Endothelial cell of umbilical vein (primary cell): ENCODE results near the gene ESPNL.

Source experiments
- EZH2 ChIP-seq: IDR thresholded peaks from 2 replicates; pipeline ENCODE4 v1.6.1; 2012; ENCODE audit warnings: borderline replicate concordance, low read depth, mild to moderate bottlenecking, moderate library complexity, low read length, inconsistent platforms; ENCODE audit not compliant: severe bottlenecking
- FOS ChIP-seq: IDR thresholded peaks from 2 replicates; pipeline ENCODE4 v1.6.1; 2011; ENCODE audit warnings: mild to moderate bottlenecking, low read length, moderate library complexity, borderline replicate concordance; ENCODE audit not compliant: insufficient read depth
- JUN ChIP-seq: IDR thresholded peaks from 2 replicates; pipeline ENCODE4 v1.6.1; 2011; ENCODE audit warnings: borderline replicate concordance, low read depth; ENCODE audit not compliant: insufficient read length, insufficient read depth
- MYC ChIP-seq: IDR thresholded peaks from one replicate; pipeline ENCODE4 v1.6.1; 2011; ENCODE audit warnings: mild to moderate bottlenecking, low read depth, low read length
- POLR2A ChIP-seq: IDR thresholded peaks from 2 replicates; pipeline ENCODE4 v1.6.1; 2012; ENCODE audit warnings: low read depth, mild to moderate bottlenecking, control low read depth, low read length
- POLR2AphosphoS5 ChIP-seq: IDR thresholded peaks from 2 replicates; pipeline ENCODE4 v1.6.1; 2012; ENCODE audit warnings: low read depth, mild to moderate bottlenecking, control low read depth, low read length, moderate library complexity; ENCODE audit not compliant: insufficient read depth
- TF ChIP-seq, protein P1 (sequence below), 2 donors: IDR thresholded peaks; 1 replicate in 1 of 2; 2 replicates in 1 of 2; pipeline ENCODE4 v1.5.1; 2011; ENCODE audit warnings: low read length in 2 of 2, mild to moderate bottlenecking in 2 of 2, moderate library complexity in 2 of 2, control low read depth in 1 of 2, inconsistent platforms in 1 of 2, low read depth in 1 of 2; ENCODE audit not compliant: insufficient read depth in 1 of 2; ENCODE audit errors: extremely low read depth in 1 of 2
- TF ChIP-seq, protein P2 (sequence below): IDR thresholded peaks from 2 replicates; pipeline ENCODE4 v1.6.1; 2011; ENCODE audit not compliant: insufficient read depth, insufficient read length

DNA sequence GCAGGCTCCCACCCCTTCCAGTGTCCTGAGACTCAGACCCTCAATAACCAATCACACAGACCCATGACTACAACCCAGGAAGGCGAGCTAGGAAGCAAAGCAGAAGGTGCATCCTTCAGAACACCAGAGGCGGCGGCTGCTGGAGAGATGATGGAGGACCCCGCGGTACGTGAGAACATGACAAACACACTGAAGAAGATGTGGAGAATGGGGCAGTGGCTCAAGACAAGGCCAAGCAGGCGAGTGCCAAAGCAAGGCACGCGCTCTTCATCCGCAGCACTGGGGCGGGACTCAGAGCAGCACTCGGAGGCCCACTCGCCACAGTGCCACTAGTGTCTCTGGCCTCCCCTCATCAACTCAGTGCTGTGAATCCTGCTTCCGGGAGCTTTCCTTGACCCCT is 72.3 kb downstream of the ESPNL start:
- TF ChIP-seq, protein P1, sequence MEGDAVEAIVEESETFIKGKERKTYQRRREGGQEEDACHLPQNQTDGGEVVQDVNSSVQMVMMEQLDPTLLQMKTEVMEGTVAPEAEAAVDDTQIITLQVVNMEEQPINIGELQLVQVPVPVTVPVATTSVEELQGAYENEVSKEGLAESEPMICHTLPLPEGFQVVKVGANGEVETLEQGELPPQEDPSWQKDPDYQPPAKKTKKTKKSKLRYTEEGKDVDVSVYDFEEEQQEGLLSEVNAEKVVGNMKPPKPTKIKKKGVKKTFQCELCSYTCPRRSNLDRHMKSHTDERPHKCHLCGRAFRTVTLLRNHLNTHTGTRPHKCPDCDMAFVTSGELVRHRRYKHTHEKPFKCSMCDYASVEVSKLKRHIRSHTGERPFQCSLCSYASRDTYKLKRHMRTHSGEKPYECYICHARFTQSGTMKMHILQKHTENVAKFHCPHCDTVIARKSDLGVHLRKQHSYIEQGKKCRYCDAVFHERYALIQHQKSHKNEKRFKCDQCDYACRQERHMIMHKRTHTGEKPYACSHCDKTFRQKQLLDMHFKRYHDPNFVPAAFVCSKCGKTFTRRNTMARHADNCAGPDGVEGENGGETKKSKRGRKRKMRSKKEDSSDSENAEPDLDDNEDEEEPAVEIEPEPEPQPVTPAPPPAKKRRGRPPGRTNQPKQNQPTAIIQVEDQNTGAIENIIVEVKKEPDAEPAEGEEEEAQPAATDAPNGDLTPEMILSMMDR (IDR thresholded peaks at IDR 0.05; ENCODE audit: extremely low read depth in 1 of 2, insufficient read depth in 1 of 2, low read depth in 1 of 2, low read length in 2 of 2), result no peak
- TF ChIP-seq POLR2A (no peak), POLR2AphosphoS5 (no peak), MYC (no peak), JUN (no peak), FOS (no peak), EZH2 (no peak)
- TF ChIP-seq, protein P2, sequence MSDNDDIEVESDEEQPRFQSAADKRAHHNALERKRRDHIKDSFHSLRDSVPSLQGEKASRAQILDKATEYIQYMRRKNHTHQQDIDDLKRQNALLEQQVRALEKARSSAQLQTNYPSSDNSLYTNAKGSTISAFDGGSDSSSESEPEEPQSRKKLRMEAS, result no peak
